ENCODE results near the gene PROB1. TPM values are rescaled to one million over a fixed set of nuclear protein-coding genes. Genes with fewer than 3 reads are reported as not detected.

PROB1 gene
- total and polyA plus RNA-seq, 2 of the 8 experiments (the other 6 are each of a cell fraction or from before 2014, with no cell fraction given), result 0.89 to 3.1 TPM

DNA sequence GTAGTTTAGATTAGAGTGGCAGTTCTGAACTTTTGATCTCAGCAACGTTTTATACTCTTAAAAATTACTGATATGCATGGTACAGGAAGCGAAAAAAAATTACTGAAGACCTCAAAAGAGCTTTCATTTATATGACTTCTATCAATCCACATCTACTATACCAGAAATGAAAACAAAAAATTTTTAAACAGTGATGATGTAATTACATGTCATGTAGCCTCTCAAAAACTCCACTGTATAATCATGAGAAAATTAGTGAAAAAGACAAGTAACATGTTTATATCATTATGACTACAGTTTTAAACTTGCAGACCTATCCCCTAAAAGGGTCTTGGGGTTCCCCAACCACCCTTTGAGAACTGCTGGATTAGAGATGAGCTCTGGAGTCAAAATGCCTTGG, 35.1 kb upstream of the PROB1 start (continued):
- TF ChIP-seq, protein P1, sequence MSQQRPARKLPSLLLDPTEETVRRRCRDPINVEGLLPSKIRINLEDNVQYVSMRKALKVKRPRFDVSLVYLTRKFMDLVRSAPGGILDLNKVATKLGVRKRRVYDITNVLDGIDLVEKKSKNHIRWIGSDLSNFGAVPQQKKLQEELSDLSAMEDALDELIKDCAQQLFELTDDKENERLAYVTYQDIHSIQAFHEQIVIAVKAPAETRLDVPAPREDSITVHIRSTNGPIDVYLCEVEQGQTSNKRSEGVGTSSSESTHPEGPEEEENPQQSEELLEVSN (IDR thresholded peaks at IDR 0.05), result no peak
- no peak for TF ChIP-seq GABPA (IDR thresholded peaks at IDR 0.05; ENCODE audit: borderline replicate concordance, insufficient read depth, low read length)
